GM06990 (cell line): ENCODE measurements around the gene VDAC1.

Experiments
- DNase-seq: peaks from one replicate; pipeline ENCODE4 v3.0.0-alpha.2; 2011; ENCODE audit not compliant: insufficient read length; ENCODE audit errors: extremely low read depth
- H3K27me3 ChIP-seq: replicated peaks from 2 replicates; pipeline ENCODE4 v1.6.0; 2011; ENCODE audit warnings: low read length; ENCODE audit not compliant: control insufficient read depth, insufficient read depth
- H3K36me3 ChIP-seq: 2 replicates; pipeline ENCODE4 v1.5.1; 2011; ENCODE audit warnings: low read length; ENCODE audit not compliant: control insufficient read depth, insufficient read depth
- H3K4me3 ChIP-seq: replicated peaks from 2 replicates; pipeline ENCODE4 v1.5.1; 2011; ENCODE audit warnings: low read depth, mild to moderate bottlenecking, control low read depth, low read length
- TF ChIP-seq, protein P1 (sequence below): IDR thresholded peaks from 2 replicates; pipeline ENCODE4 v1.5.1; 2011; ENCODE audit warnings: low read length, control low read depth, mild to moderate bottlenecking, inconsistent platforms; ENCODE audit not compliant: insufficient read depth, poor library complexity, severe bottlenecking

VDAC1 gene

GRCh38 chr5:133925866-133926488 lies 78.8 kb downstream of the VDAC1 start:
- no peak overlapping the region for H3K4me3 ChIP-seq
- no peaks in the 10 kb centered on the region for H3K36me3 ChIP-seq
- no peaks in the 10 kb centered on the region for H3K27me3 ChIP-seq
- no peak for DNase-seq
- TF ChIP-seq, protein P1, sequence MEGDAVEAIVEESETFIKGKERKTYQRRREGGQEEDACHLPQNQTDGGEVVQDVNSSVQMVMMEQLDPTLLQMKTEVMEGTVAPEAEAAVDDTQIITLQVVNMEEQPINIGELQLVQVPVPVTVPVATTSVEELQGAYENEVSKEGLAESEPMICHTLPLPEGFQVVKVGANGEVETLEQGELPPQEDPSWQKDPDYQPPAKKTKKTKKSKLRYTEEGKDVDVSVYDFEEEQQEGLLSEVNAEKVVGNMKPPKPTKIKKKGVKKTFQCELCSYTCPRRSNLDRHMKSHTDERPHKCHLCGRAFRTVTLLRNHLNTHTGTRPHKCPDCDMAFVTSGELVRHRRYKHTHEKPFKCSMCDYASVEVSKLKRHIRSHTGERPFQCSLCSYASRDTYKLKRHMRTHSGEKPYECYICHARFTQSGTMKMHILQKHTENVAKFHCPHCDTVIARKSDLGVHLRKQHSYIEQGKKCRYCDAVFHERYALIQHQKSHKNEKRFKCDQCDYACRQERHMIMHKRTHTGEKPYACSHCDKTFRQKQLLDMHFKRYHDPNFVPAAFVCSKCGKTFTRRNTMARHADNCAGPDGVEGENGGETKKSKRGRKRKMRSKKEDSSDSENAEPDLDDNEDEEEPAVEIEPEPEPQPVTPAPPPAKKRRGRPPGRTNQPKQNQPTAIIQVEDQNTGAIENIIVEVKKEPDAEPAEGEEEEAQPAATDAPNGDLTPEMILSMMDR: no peak

DNA sequence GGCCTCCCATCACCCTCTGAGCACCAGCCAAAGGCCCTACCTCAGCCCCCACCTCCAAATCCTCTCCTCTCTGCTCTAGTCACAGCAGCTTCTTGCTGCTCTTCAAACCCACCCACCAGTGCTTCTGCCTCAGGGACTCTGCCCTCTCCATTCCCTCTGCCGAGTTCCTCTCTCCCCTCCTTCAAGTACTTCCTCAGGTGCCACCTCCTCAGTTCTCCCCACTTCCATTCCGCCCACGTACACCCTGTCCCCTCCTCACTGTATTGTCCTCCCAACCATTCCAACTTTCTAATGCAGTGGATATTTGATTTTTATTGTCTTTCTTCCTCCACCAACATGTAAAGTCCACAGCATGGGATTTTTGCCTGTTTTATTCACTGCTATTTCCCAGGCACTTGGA lies 79.5 kb downstream of the VDAC1 start:
- no peaks in the 10 kb centered on the region for H3K27me3 ChIP-seq
- DNase-seq: no peak
- no peaks in the 10 kb centered on the region for H3K36me3 ChIP-seq
- H3K4me3 ChIP-seq: no peak overlapping the region
- TF ChIP-seq, protein P1: no peak

- H3K4me3 ChIP-seq: no peak overlapping the region
- no peak for DNase-seq
- no peaks in the 10 kb centered on the region for H3K36me3 ChIP-seq
- no peaks in the 10 kb centered on the region for H3K27me3 ChIP-seq
- TF ChIP-seq, protein P1: no peak
Measured at GRCh38 chr5:133924221-133924920, 80.4 kb downstream of the VDAC1 start.

DNA sequence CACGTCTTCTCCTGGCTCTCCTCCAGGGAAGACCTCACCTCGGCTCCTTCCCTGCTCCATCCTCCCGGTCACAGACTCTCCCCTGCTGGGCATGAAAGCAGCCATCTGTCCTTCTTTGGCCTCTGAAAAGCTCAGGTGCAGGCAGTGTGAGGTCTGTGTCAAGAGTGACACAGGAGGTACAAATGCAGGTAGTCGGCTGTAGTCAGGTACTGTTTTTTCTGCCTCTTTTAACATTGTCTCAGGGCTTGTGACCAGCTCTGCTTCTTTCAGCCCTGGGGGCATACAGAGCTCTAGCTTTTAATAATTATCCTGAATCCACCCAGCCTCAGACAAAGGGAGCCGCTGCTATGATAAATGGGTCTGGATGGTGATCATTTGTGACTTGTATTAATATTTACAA lies 82.8 kb downstream of the VDAC1 start:
- Histone ChIP-seq H3K4me3 (no peak overlapping the region), H3K36me3 (no peaks in the 10 kb centered on the region), H3K27me3 (no peaks in the 10 kb centered on the region)
- TF ChIP-seq, protein P1: no peak
- no peak for DNase-seq
